ENCODE results near the gene MGAT5B. TPM values are rescaled to one million over a fixed set of nuclear protein-coding genes. Genes with fewer than 3 reads are reported as not detected.

Gene MGAT5B
- total RNA-seq, 1 donor from 2014 or later = 1.8 TPM

GRCh38 chr17:76997981-76998531 lies 129.9 kb downstream of the MGAT5B start:
- no peaks in the 10 kb centered on the region for H3K79me2 ChIP-seq (ENCODE audit: low read depth)
- no peak overlapping the region for H3K4me2 ChIP-seq
- Mint-ChIP-seq H3K27ac (no peak overlapping the region), H3K4me3 (no peak overlapping the region), H3K27me3 (ENCODE audit: insufficient read depth, low read depth) (peaks cover 9% of the 10 kb centered on the region), H3K36me3 (no peaks in the 10 kb centered on the region), H3K4me1 (peaks cover 60% of the 10 kb centered on the region), H3K9me3 (no peaks in the 10 kb centered on the region)
- peaks cover 2% of the 10 kb centered on the region for H4K20me1 ChIP-seq (ENCODE audit: low read depth)
- H3K9ac ChIP-seq = no peak overlapping the region
- no peaks in the 10 kb centered on the region for H3K9me3 ChIP-seq (ENCODE audit: low read depth)
- no peak for TF ChIP-seq CTCF (IDR thresholded peaks at IDR 0.05)
- TF ChIP-seq EZH2phosphoT487 (IDR thresholded peaks at IDR 0.05) = no peak
- no peak for TF ChIP-seq EZH2 (IDR thresholded peaks at IDR 0.05)
- no peak overlapping the region for H2AFZ ChIP-seq (replicated peaks)
- peaks cover 44% of the 10 kb centered on the region for H3F3A ChIP-seq (ENCODE audit: low read depth)
- no peaks in the 10 kb centered on the region for H3K36me3 ChIP-seq
- no peak overlapping the region for H3K4me3 ChIP-seq
- no peak for DNase-seq (ENCODE audit: low spot score)
- H3K27ac ChIP-seq = no peak overlapping the region
- peaks cover 54% of the 10 kb centered on the region for H3K4me1 ChIP-seq
- H3K27me3 ChIP-seq = no peaks in the 10 kb centered on the region

DNA sequence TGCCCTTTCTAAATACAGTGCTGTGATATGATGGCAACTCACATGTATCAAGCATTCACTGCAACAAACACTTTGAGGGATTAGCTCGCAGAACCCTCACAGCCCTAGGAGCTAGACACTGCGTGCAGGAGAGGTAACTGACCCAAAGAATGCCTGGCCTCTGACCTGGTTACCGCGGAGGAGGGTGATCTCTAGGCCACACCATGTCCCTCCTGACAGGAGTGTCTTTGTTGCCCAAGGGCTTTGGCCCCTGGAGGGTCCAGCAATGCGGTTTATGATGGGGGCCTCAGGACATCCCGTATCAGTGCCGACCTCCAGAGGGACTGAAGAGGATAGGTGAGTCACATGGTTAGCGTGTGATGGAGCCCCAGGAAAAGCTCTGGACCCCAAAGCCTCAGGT lies 130.6 kb downstream of the MGAT5B start:
- no peak overlapping the region for H3K4me3 Mint-ChIP-seq

More for the DNA sequence above, 130.6 kb downstream of the MGAT5B start:
- no peaks in the 10 kb centered on the region for H3K36me3 ChIP-seq
- peaks cover 54% of the 10 kb centered on the region for H3K4me1 Mint-ChIP-seq
- peaks cover 2% of the 10 kb centered on the region for H4K20me1 ChIP-seq (ENCODE audit: low read depth)
- H3K9me3 Mint-ChIP-seq = no peaks in the 10 kb centered on the region
- H3K4me1 ChIP-seq = peaks cover 47% of the 10 kb centered on the region
- no peaks in the 10 kb centered on the region for H3K36me3 Mint-ChIP-seq
- no peaks in the 10 kb centered on the region for H3K9me3 ChIP-seq (ENCODE audit: low read depth)
- H3K9ac ChIP-seq = no peak overlapping the region
- peaks cover 37% of the 10 kb centered on the region for H3F3A ChIP-seq (ENCODE audit: low read depth)
- no peak overlapping the region for H3K27ac Mint-ChIP-seq
- no peak overlapping the region for H3K4me3 ChIP-seq
- peaks cover 9% of the 10 kb centered on the region for H3K27me3 Mint-ChIP-seq (ENCODE audit: insufficient read depth, low read depth)
- no peaks in the 10 kb centered on the region for H3K27me3 ChIP-seq
- no peaks in the 10 kb centered on the region for H3K79me2 ChIP-seq (ENCODE audit: low read depth)
- no peak overlapping the region for H2AFZ ChIP-seq (replicated peaks)
- no peak overlapping the region for H3K4me2 ChIP-seq
- TF ChIP-seq EZH2phosphoT487 (IDR thresholded peaks at IDR 0.05) = no peak
- no peak for TF ChIP-seq CTCF (IDR thresholded peaks at IDR 0.05)
- TF ChIP-seq EZH2 (IDR thresholded peaks at IDR 0.05) = no peak
- no peak for DNase-seq (ENCODE audit: low spot score)
- no peak overlapping the region for H3K27ac ChIP-seq

Other genes starting within 250 kb of the MGAT5B start
- gene ST6GALNAC1, start 224.6 kb upstream of the MGAT5B start, total RNA-seq (ENCODE audit: low replicate concordance) = not detected in 2 replicates
- gene MXRA7, start 157.4 kb upstream of the MGAT5B start, total RNA-seq (ENCODE audit: low replicate concordance) = 54.6 and 55.4 TPM in 2 replicates
- gene JMJD6, start 141.8 kb upstream of the MGAT5B start, total RNA-seq (ENCODE audit: low replicate concordance) = 8.7 and 11.6 TPM in 2 replicates
- 38.1 and 40.4 TPM in 2 replicates for gene METTL23, start 141.6 kb upstream of the MGAT5B start, total RNA-seq (ENCODE audit: low replicate concordance)
- gene SRSF2, start 131.1 kb upstream of the MGAT5B start, total RNA-seq (ENCODE audit: low replicate concordance) = 329 and 333 TPM in 2 replicates
- 22.5 and 25.7 TPM in 2 replicates for gene MFSD11, start 130.3 kb upstream of the MGAT5B start, total RNA-seq (ENCODE audit: low replicate concordance)